Measurements from ENCODE around the gene DPYSL3.

DPYSL3 gene

GRCh38 chr5:147400126-147400809 is 109.6 kb downstream of the DPYSL3 start:
- H3K9me3 ChIP-seq (ENCODE audit: control insufficient read depth, insufficient read depth, low read length): no peaks in the 10 kb centered on the region
- no peaks in the 10 kb centered on the region for H3K4me1 ChIP-seq (ENCODE audit: control insufficient read depth, low read length)
- no peaks in the 10 kb centered on the region for H3F3A ChIP-seq (ENCODE audit: control insufficient read depth, insufficient read depth)
- no peaks in the 10 kb centered on the region for H4K20me1 ChIP-seq (ENCODE audit: control insufficient read depth, insufficient read depth, low read depth, low read length)
- no peak overlapping the region for H3K4me2 ChIP-seq (ENCODE audit: low read length)
- no peaks in the 10 kb centered on the region for H3K79me2 ChIP-seq (ENCODE audit: control insufficient read depth, low read length)
- no peak overlapping the region for H3K27ac ChIP-seq (ENCODE audit: low read depth, low read length)
- no peak overlapping the region for H3K4me3 ChIP-seq (ENCODE audit: low read length)
- no peaks in the 10 kb centered on the region for H3K27me3 ChIP-seq (ENCODE audit: control insufficient read depth, low read length)
- no peak for TF ChIP-seq EZH2phosphoT487 (IDR thresholded peaks at IDR 0.05; ENCODE audit: borderline replicate concordance, low read length)
- TF ChIP-seq CTCF (IDR thresholded peaks at IDR 0.05; ENCODE audit: low read depth, low read length, poor library complexity, severe bottlenecking): no peak
- H3K36me3 ChIP-seq (ENCODE audit: control insufficient read depth, low read length): no peaks in the 10 kb centered on the region
- H3K9me2 ChIP-seq (replicated peaks; ENCODE audit: control insufficient read depth, low read length): no peaks in the 10 kb centered on the region

- Histone ChIP-seq H3K36me3 (ENCODE audit: control insufficient read depth, low read length) (no peaks in the 10 kb centered on the region), H3K9me3 (ENCODE audit: control insufficient read depth, insufficient read depth, low read length) (no peaks in the 10 kb centered on the region), H3K4me2 (ENCODE audit: low read length) (no peak overlapping the region), H3K9me2 (replicated peaks; ENCODE audit: control insufficient read depth, low read length) (no peaks in the 10 kb centered on the region), H3K27me3 (ENCODE audit: control insufficient read depth, low read length) (no peaks in the 10 kb centered on the region), H3F3A (ENCODE audit: control insufficient read depth, insufficient read depth) (no peaks in the 10 kb centered on the region), H4K20me1 (ENCODE audit: control insufficient read depth, insufficient read depth, low read depth, low read length) (no peaks in the 10 kb centered on the region), H3K27ac (ENCODE audit: low read depth, low read length) (no peak overlapping the region), H3K4me1 (ENCODE audit: control insufficient read depth, low read length) (no peaks in the 10 kb centered on the region), H3K79me2 (ENCODE audit: control insufficient read depth, low read length) (no peaks in the 10 kb centered on the region), H3K4me3 (ENCODE audit: low read length) (no peak overlapping the region)
- no peak for TF ChIP-seq CTCF (IDR thresholded peaks at IDR 0.05; ENCODE audit: low read depth, low read length, poor library complexity, severe bottlenecking)
- no peak for TF ChIP-seq EZH2phosphoT487 (IDR thresholded peaks at IDR 0.05; ENCODE audit: borderline replicate concordance, low read length)
These were observed 111.0 kb downstream of the DPYSL3 start for GRCh38 chr5:147398860-147399259.

GRCh38 chr5:147397616-147398015 is 112.3 kb downstream of the DPYSL3 start:
- H3K9me2 ChIP-seq (replicated peaks; ENCODE audit: control insufficient read depth, low read length): no peaks in the 10 kb centered on the region
- H3K4me1 ChIP-seq (ENCODE audit: control insufficient read depth, low read length): no peaks in the 10 kb centered on the region
- no peaks in the 10 kb centered on the region for H3F3A ChIP-seq (ENCODE audit: control insufficient read depth, insufficient read depth)
- H3K27me3 ChIP-seq (ENCODE audit: control insufficient read depth, low read length): no peaks in the 10 kb centered on the region
- H3K27ac ChIP-seq (ENCODE audit: low read depth, low read length): no peak overlapping the region
- H3K36me3 ChIP-seq (ENCODE audit: control insufficient read depth, low read length): no peaks in the 10 kb centered on the region
- no peak overlapping the region for H3K4me3 ChIP-seq (ENCODE audit: low read length)
- TF ChIP-seq EZH2phosphoT487 (IDR thresholded peaks at IDR 0.05; ENCODE audit: borderline replicate concordance, low read length) (no peak), CTCF (IDR thresholded peaks at IDR 0.05; ENCODE audit: low read depth, low read length, poor library complexity, severe bottlenecking) (no peak)
- no peaks in the 10 kb centered on the region for H3K9me3 ChIP-seq (ENCODE audit: control insufficient read depth, insufficient read depth, low read length)
- H3K79me2 ChIP-seq (ENCODE audit: control insufficient read depth, low read length): no peaks in the 10 kb centered on the region
- H3K4me2 ChIP-seq (ENCODE audit: low read length): no peak overlapping the region
- H4K20me1 ChIP-seq (ENCODE audit: control insufficient read depth, insufficient read depth, low read depth, low read length): no peaks in the 10 kb centered on the region

Data from DOHH2 (cell line).